Neural progenitor cell (in vitro differentiated cells): ENCODE measurements around the gene TMEM239.
"Not testable (repeated sequence)": the region's sequence is repeated elsewhere in the genome, so short reads cannot be mapped to it uniquely, and the experiment has no call there.

Experiments used
- EZH2 ChIP-seq: fragments of 200-600 bp; sonication (generic); IDR thresholded peaks from 2 replicates; pipeline ENCODE4 v1.6.1; 2017; ENCODE audit warnings: antibody characterized with exemption, mild to moderate bottlenecking, moderate library complexity
- TF ChIP-seq, protein P1 (sequence below): fragments of 200-600 bp; sonication (generic); IDR thresholded peaks from 2 replicates; pipeline ENCODE4 v1.5.1; 2017; ENCODE audit warnings: antibody characterized with exemption, mild to moderate bottlenecking

- not testable (repeated sequence) for TF ChIP-seq EZH2
- TF ChIP-seq, protein P1, sequence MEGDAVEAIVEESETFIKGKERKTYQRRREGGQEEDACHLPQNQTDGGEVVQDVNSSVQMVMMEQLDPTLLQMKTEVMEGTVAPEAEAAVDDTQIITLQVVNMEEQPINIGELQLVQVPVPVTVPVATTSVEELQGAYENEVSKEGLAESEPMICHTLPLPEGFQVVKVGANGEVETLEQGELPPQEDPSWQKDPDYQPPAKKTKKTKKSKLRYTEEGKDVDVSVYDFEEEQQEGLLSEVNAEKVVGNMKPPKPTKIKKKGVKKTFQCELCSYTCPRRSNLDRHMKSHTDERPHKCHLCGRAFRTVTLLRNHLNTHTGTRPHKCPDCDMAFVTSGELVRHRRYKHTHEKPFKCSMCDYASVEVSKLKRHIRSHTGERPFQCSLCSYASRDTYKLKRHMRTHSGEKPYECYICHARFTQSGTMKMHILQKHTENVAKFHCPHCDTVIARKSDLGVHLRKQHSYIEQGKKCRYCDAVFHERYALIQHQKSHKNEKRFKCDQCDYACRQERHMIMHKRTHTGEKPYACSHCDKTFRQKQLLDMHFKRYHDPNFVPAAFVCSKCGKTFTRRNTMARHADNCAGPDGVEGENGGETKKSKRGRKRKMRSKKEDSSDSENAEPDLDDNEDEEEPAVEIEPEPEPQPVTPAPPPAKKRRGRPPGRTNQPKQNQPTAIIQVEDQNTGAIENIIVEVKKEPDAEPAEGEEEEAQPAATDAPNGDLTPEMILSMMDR, result not testable (repeated sequence)
Measured at GRCh38 chr20:2770091-2770490, 46.1 kb upstream of the TMEM239 start.
